GM21381 (cell line): Measurements from ENCODE around the gene PCSK5.

Source experiments
- ATAC-seq: cut with Tn5 transposase; IDR thresholded peaks from one replicate; pipeline ENCODE4 v1.9.1; 2021; ENCODE audit warnings: mild to moderate bottlenecking, moderate library complexity; ENCODE audit not compliant: unreplicated experiment

The PCSK5 gene

GRCh38 chr9:75918909-75919308 lies 28.4 kb downstream of the PCSK5 start:
- ATAC-seq = no peak

- ATAC-seq = no peak
These were observed 31.1 kb downstream of the PCSK5 start for GRCh38 chr9:75921391-75922127.

- ATAC-seq = no peak
These were observed 35.9 kb downstream of the PCSK5 start for GRCh38 chr9:75926385-75926784.

- no peak for ATAC-seq
These were observed 36.9 kb downstream of the PCSK5 start for GRCh38 chr9:75927356-75927755.

GRCh38 chr9:75930190-75930589 lies 39.7 kb downstream of the PCSK5 start:
- no peak for ATAC-seq

- ATAC-seq = no peak
These were observed 40.4 kb downstream of the PCSK5 start for GRCh38 chr9:75930730-75931321.

- ATAC-seq = no peak
These were observed 43.5 kb downstream of the PCSK5 start for GRCh38 chr9:75933982-75934381.

- ATAC-seq = no peak
These were observed 45.1 kb downstream of the PCSK5 start for GRCh38 chr9:75935591-75935990.

GRCh38 chr9:75937521-75938258 lies 47.2 kb downstream of the PCSK5 start:
- no peak for ATAC-seq

GRCh38 chr9:75938946-75939345 lies 48.5 kb downstream of the PCSK5 start:
- ATAC-seq = no peak

- ATAC-seq = no peak
These were observed 49.2 kb downstream of the PCSK5 start for GRCh38 chr9:75939536-75940111.

- ATAC-seq = no peak
These were observed 50.6 kb downstream of the PCSK5 start for GRCh38 chr9:75941066-75941465.

GRCh38 chr9:75941577-75942311 lies 51.3 kb downstream of the PCSK5 start:
- ATAC-seq = no peak

GRCh38 chr9:75946766-75947165 lies 56.3 kb downstream of the PCSK5 start:
- ATAC-seq = no peak

GRCh38 chr9:75947233-75947632 lies 56.8 kb downstream of the PCSK5 start:
- no peak for ATAC-seq

- ATAC-seq = no peak
These were observed 60.5 kb downstream of the PCSK5 start for GRCh38 chr9:75950998-75951397.

- no peak for ATAC-seq
These were observed 62.7 kb downstream of the PCSK5 start for GRCh38 chr9:75953218-75953617.

GRCh38 chr9:75956161-75956560 lies 65.7 kb downstream of the PCSK5 start:
- no peak for ATAC-seq

- ATAC-seq = no peak
These were observed 66.6 kb downstream of the PCSK5 start for GRCh38 chr9:75957116-75957515.

GRCh38 chr9:75958226-75958625 lies 67.8 kb downstream of the PCSK5 start:
- no peak for ATAC-seq

- ATAC-seq = no peak
These were observed 70.1 kb downstream of the PCSK5 start for GRCh38 chr9:75960551-75960950.
